IMR-90 (cell line): ENCODE data around the gene LUC7L3. TPM values are rescaled to one million over a fixed set of nuclear protein-coding genes. Genes with fewer than 3 reads are reported as not detected.

Experiments
- ATAC-seq: fragments of 200-7000 bp; cut with Tn5 transposase; 2 replicates; pipeline ENCODE4 v1.9.1; 2020; ENCODE audit warnings: low read depth, mild to moderate bottlenecking, moderate library complexity
- BruUV-seq: library from RNA; stranded (reverse); fragments of 400-500 nt; replicated peaks from 2 replicates; lab custom pipeline; 2021; lab: Mats Ljungman, UMichigan
- CTCF ChIA-PET: fragments of 300-600 bp; formaldehyde crosslinking; extraction: SDS; loops from one replicate; lab custom pipeline; 2021; ENCODE audit warnings: antibody characterized with exemption; lab: Yijun Ruan, JAX
- POLR2A ChIA-PET: fragments of 300-600 bp; sonication (Branson Sonifier 250); formaldehyde crosslinking; loops from one replicate; lab custom pipeline; 2022; ENCODE audit warnings: antibody characterized with exemption; ENCODE audit not compliant: unreplicated experiment; lab: Charles Lee
- DNase-seq: peaks from one replicate; pipeline ENCODE4 v3.0.0; 2013
- H2AFZ ChIP-seq: replicated peaks from 2 replicates; pipeline ENCODE3; 2013; ENCODE audit warnings: low read length, mild to moderate bottlenecking; ENCODE audit not compliant: poor library complexity
- H2AK5ac ChIP-seq: 2 replicates; pipeline ENCODE4 v1.6.1; 2013; ENCODE audit warnings: low read depth, low read length, inconsistent platforms
- H2AK9ac ChIP-seq: replicated peaks from 2 replicates; pipeline ENCODE3; 2013; ENCODE audit warnings: mild to moderate bottlenecking, low read depth, low read length, moderate library complexity; ENCODE audit not compliant: poor library complexity
- H2BK120ac ChIP-seq: 2 replicates; pipeline ENCODE4 v1.6.1; 2013; ENCODE audit warnings: low read depth, low read length, inconsistent platforms
- H2BK15ac ChIP-seq: 3 replicates; pipeline ENCODE4 v1.6.1; 2013; ENCODE audit warnings: low read depth, low read length, inconsistent platforms
- H2BK20ac ChIP-seq: 2 replicates; pipeline ENCODE4 v1.6.1; 2013; ENCODE audit warnings: low read depth, mild to moderate bottlenecking, inconsistent platforms, low read length, moderate library complexity
- H2BK5ac ChIP-seq: 2 replicates; pipeline ENCODE4 v1.6.1; 2013; ENCODE audit warnings: mild to moderate bottlenecking, low read depth, low read length, inconsistent platforms; ENCODE audit not compliant: poor library complexity, severe bottlenecking
- H3K14ac ChIP-seq: replicated peaks from 2 replicates; pipeline ENCODE4 v1.6.1; 2013; ENCODE audit warnings: low read depth, low read length, inconsistent platforms
- H3K18ac ChIP-seq: 2 replicates; pipeline ENCODE4 v1.6.1; 2013; ENCODE audit warnings: low read depth, low read length, control low read depth
- H3K23ac ChIP-seq: 2 replicates; pipeline ENCODE4 v1.6.1; 2013; ENCODE audit warnings: low read depth, low read length, inconsistent platforms
- H3K27ac ChIP-seq: 2 replicates; pipeline ENCODE4 v1.5.1; 2013; ENCODE audit warnings: mild to moderate bottlenecking, control low read depth, low read length; ENCODE audit not compliant: insufficient read depth
- H3K27me3 ChIP-seq: 2 replicates; pipeline ENCODE4 v1.6.1; 2013; ENCODE audit warnings: low read length; ENCODE audit not compliant: control insufficient read depth, insufficient read depth
- H3K36me3 ChIP-seq: 2 replicates; pipeline ENCODE4 v1.6.1; 2013; ENCODE audit warnings: low read length, mixed read lengths; ENCODE audit not compliant: control insufficient read depth, insufficient read depth
- H3K4ac ChIP-seq: 2 replicates; pipeline ENCODE4 v1.6.1; 2013; ENCODE audit warnings: low read depth, low read length, inconsistent platforms
- H3K4me1 ChIP-seq: 2 replicates; pipeline ENCODE4 v1.6.1; 2013; ENCODE audit warnings: low read length, mixed read lengths; ENCODE audit not compliant: control insufficient read depth, insufficient read depth
- H3K4me2 ChIP-seq: 2 replicates; pipeline ENCODE4 v1.6.1; 2013; ENCODE audit warnings: low read depth, mild to moderate bottlenecking, control low read depth, low read length, moderate library complexity
- H3K4me3 ChIP-seq: 2 replicates; pipeline ENCODE4 v1.5.1; 2013; ENCODE audit warnings: low read depth, mild to moderate bottlenecking, control low read depth, low read length, moderate library complexity; ENCODE audit not compliant: insufficient read depth
- H3K56ac ChIP-seq: 2 replicates; pipeline ENCODE4 v1.6.1; 2013; ENCODE audit warnings: low read length, inconsistent platforms; ENCODE audit not compliant: insufficient read depth; ENCODE audit errors: extremely low read depth
- H3K79me1 ChIP-seq, 2 experiments: 2 replicates each; pipeline ENCODE4 v1.6.1; 2013; ENCODE audit warnings: low read length in 2 of 2, inconsistent platforms in 1 of 2, low read depth in 1 of 2
- H3K9ac ChIP-seq: 2 replicates; pipeline ENCODE4 v1.6.1; 2013; ENCODE audit warnings: low read depth, low read length, control low read depth
- H3K9me1 ChIP-seq: 2 replicates; pipeline ENCODE4 v1.6.1; 2013; ENCODE audit warnings: low read length, inconsistent platforms; ENCODE audit not compliant: insufficient read depth
- H3K9me3 ChIP-seq: 2 replicates; pipeline ENCODE4 v1.6.1; 2013; ENCODE audit warnings: low read length; ENCODE audit not compliant: control insufficient read depth, insufficient read depth
- H4K20me1 ChIP-seq: 2 replicates; pipeline ENCODE4 v1.6.1; 2013; ENCODE audit warnings: low read length, inconsistent platforms; ENCODE audit not compliant: insufficient read depth
- H4K5ac ChIP-seq: 2 replicates; pipeline ENCODE4 v1.6.1; 2013; ENCODE audit warnings: mild to moderate bottlenecking, low read depth, low read length, control low read depth
- H4K8ac ChIP-seq, 2 experiments: 2 replicates each; pipeline ENCODE4 v1.6.1; 2013; ENCODE audit warnings: low read depth in 2 of 2, low read length in 2 of 2, control low read depth in 1 of 2, inconsistent platforms in 1 of 2
- H4K91ac ChIP-seq: 2 replicates; pipeline ENCODE4 v1.6.1; 2013; ENCODE audit warnings: low read depth, low read length, inconsistent platforms; ENCODE audit not compliant: insufficient read depth
- BHLHE40 ChIP-seq: fragments of 150-350 bp; IDR thresholded peaks from 2 replicates; pipeline ENCODE4 v1.6.1; 2016; ENCODE audit warnings: mild to moderate bottlenecking, low read depth, low read length
- CEBPB ChIP-seq: IDR thresholded peaks from 2 replicates; pipeline ENCODE4 v1.6.1; 2012; ENCODE audit warnings: low read depth, low read length, improper control_type of control experiment
- CHD1 ChIP-seq: IDR thresholded peaks from 2 replicates; pipeline ENCODE4 v1.6.1; 2012; ENCODE audit warnings: low read depth, low read length, improper control_type of control experiment
- FOS ChIP-seq: fragments of 150-350 bp; IDR thresholded peaks from 2 replicates; pipeline ENCODE4 v1.6.1; 2016; ENCODE audit warnings: low read depth, low read length
- MAFK ChIP-seq: IDR thresholded peaks from 2 replicates; pipeline ENCODE4 v1.6.1; 2012; ENCODE audit warnings: low read depth, low read length, improper control_type of control experiment
- MAZ ChIP-seq: IDR thresholded peaks from 2 replicates; pipeline ENCODE4 v1.6.1; 2012; ENCODE audit warnings: low read depth, mild to moderate bottlenecking, low read length, improper control_type of control experiment, moderate library complexity, borderline replicate concordance
- NFE2L2 ChIP-seq: fragments of 150-350 bp; IDR thresholded peaks from 2 replicates; pipeline ENCODE4 v1.6.1; 2016; ENCODE audit warnings: low read depth, mild to moderate bottlenecking, low read length
- POLR2A ChIP-seq: IDR thresholded peaks from 2 replicates; pipeline ENCODE4 v1.6.1; 2012; ENCODE audit warnings: mild to moderate bottlenecking, low read depth, low read length
- RAD21 ChIP-seq: IDR thresholded peaks from 2 replicates; pipeline ENCODE4 v1.6.1; 2012; ENCODE audit warnings: low read length, improper control_type of control experiment
- RCOR1 ChIP-seq: IDR thresholded peaks from 2 replicates; pipeline ENCODE4 v1.6.1; 2012; ENCODE audit warnings: mild to moderate bottlenecking, low read length, improper control_type of control experiment; ENCODE audit not compliant: insufficient replicate concordance
- RFX5 ChIP-seq: IDR thresholded peaks from 2 replicates; pipeline ENCODE4 v1.8.0; 2012; ENCODE audit warnings: low read depth, mild to moderate bottlenecking, low read length, moderate library complexity
- SMC3 ChIP-seq: fragments of 150-350 bp; IDR thresholded peaks from 2 replicates; pipeline ENCODE4 v1.6.1; 2016; ENCODE audit warnings: low read depth, mild to moderate bottlenecking, antibody characterized with exemption, low read length, moderate library complexity
- USF2 ChIP-seq: fragments of 150-350 bp; IDR thresholded peaks from 2 replicates; pipeline ENCODE4 v1.6.1; 2017; ENCODE audit warnings: mild to moderate bottlenecking, antibody characterized with exemption, low read length, low read depth
- WGBS, 2 experiments: methylation state at CpG; one replicate each; pipeline versions ENCODE4 v1.1.5 to v1.1.7; 2013; ENCODE audit warnings: missing lambda C conversion rate in 2 of 2; ENCODE audit not compliant: insufficient read length in 1 of 2; ENCODE audit errors: extremely low coverage in 2 of 2; 5-methylcytosine and 5-hydroxymethylcytosine counted together
- dilution Hi-C: fragments of 300-500 bp; cut with HindIII; formaldehyde crosslinking; loops from one replicate; pipeline ENCODE4 v1.14.3; 2018; ENCODE audit warnings: low sequenced_read_pairs; ENCODE audit not compliant: unreplicated experiment
- in situ Hi-C: fragments of 300-500 bp; cut with MboI; formaldehyde crosslinking; loops from 3 replicates; pipeline ENCODE4 v1.14.3; 2019; ENCODE audit warnings: low sequenced_read_pairs, inconsistent platforms, mixed read lengths
- intact Hi-C: fragments of 100-400 bp; cut with micrococcal nuclease; formaldehyde crosslinking; loops from 2 replicates; pipeline ENCODE4 v1.10.0; 2022
- polyA plus RNA-seq, 3 experiments: library from polyadenylated mRNA; depleted of rRNA; stranded (reverse); fragments of >200 nt; gene quantifications; 2 replicates each; pipeline ENCODE4 v1.2.3, GENCODE V29; 2012; ENCODE audit warnings: low replicate concordance in 1 of 3
- total RNA-seq: library from RNA; depleted of rRNA; stranded (reverse); fragments of >200 nt; gene quantifications from 2 replicates; pipeline ENCODE4 v1.2.3, GENCODE V29; 2012
- TF ChIP-seq, protein P1 (sequence below): conservative IDR thresholded peaks from 2 replicates; pipeline ENCODE4 v1.5.1; 2012; ENCODE audit warnings: mild to moderate bottlenecking, low read depth, low read length, improper control_type of control experiment
- TF ChIP-seq, protein P2 (sequence below): fragments of 150-350 bp; IDR thresholded peaks from 2 replicates; pipeline ENCODE4 v1.6.1; 2016; ENCODE audit warnings: low read depth, mild to moderate bottlenecking, low read length, moderate library complexity, borderline replicate concordance

The LUC7L3 gene
- total and polyA plus RNA-seq, 2 of the 4 experiments (the other 2 are of a cell fraction), result 17.7 to 44.7 TPM

DNA sequence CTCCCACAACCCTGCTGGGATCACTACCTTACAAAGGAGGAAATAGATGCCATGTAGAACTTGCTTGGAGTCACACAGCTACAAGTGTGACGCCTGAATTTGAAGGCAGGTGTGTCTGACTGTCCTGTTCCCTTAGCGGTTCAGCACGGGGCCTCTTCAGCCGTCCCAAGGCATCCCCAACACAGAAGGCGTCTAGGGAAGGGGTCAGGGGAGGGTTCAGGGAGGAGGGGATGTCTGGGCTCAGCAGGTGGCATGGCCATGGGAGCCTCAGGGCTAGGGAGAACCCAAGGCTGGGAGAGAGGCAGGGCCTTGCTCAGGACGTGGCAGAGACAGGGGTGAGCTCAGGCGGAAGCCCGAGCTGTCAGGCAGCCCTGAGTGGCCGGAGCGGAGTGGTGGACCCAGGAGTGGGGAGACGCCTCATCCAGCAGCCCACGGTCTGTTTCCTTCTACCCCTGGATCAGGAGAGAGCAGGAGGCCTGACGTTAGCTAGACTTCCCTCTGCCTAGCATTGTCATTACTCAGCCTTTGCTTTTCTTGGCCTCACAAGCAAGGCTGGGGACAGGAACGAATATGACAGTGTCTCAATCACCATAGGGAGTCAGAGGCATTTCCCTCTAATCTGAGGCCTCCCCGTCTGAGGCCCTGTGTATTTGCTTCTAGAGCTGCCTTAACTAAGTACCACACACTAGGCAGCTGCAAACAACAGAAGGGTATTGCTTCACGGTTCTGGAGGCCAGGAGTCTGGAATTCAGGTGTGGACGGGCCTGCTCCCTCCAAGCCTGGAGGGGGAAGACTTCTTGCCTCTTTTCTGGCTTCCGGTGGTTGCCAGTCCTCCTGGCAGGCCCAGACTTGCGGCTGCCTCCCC is 79.3 kb downstream of the LUC7L3 start:
- no peaks in the 10 kb centered on the region for H4K20me1 ChIP-seq
- H2BK15ac ChIP-seq, result no peak overlapping the region
- no peaks in the 10 kb centered on the region for H3K36me3 ChIP-seq
- H2AFZ ChIP-seq, result no peak overlapping the region
- no peak overlapping the region for H3K18ac ChIP-seq
- no peak overlapping the region for H2BK5ac ChIP-seq
- H3K9ac ChIP-seq, result no peak overlapping the region
- dilution Hi-C loops, result no loop called here
- in situ Hi-C loops, result no loop called here
- no peaks in the 10 kb centered on the region for H3K4me1 ChIP-seq
- no peak for DNase-seq
- BruUV-seq, result no TSS peak
- intact Hi-C loops, result no loop called here
- POLR2A ChIA-PET, result no interaction called here
- 0 out of 2 replicates have a peak, but pooled peaks cover 4% of the 10 kb centered on the region for H3K9me1 ChIP-seq
- H3K4ac ChIP-seq, result no peak overlapping the region
- H3K4me2 ChIP-seq, result no peak overlapping the region
- H3K23ac ChIP-seq, result no peak overlapping the region; the same call in 1 of the 2 replicates
- no peaks in the 10 kb centered on the region for H3K9me3 ChIP-seq
- ATAC-seq, result no peak
- H2BK20ac ChIP-seq, result no peak overlapping the region
- H3K27ac ChIP-seq, result no peak overlapping the region
- H4K91ac ChIP-seq, result no peak overlapping the region
- H2BK120ac ChIP-seq, result no peak overlapping the region
- no peak overlapping the region for H4K8ac ChIP-seq
- H3K4me3 ChIP-seq, result no peak overlapping the region
- no peak overlapping the region for H2AK5ac ChIP-seq
- no peak overlapping the region for H4K5ac ChIP-seq
- H3K14ac ChIP-seq, result no peak overlapping the region
- no peak overlapping the region for H3K56ac ChIP-seq
- H2AK9ac ChIP-seq, result no peak overlapping the region
- H3K79me1 ChIP-seq, result no peaks in the 10 kb centered on the region
- WGBS, 2 experiments, result 82% methylated on average over 10 of the region's 19 CpGs; no CpG with 5 or more reads in 1 of the 2 experiments
- peaks cover 9% of the 10 kb centered on the region for H3K27me3 ChIP-seq
- CTCF ChIA-PET, result no interaction called here
- TF ChIP-seq FOS (no peak), MAZ (no peak), BHLHE40 (no peak), SMC3 (no peak), NFE2L2 (no peak), CHD1 (no peak), RCOR1 (no peak), USF2 (no peak), RAD21 (no peak), CEBPB (no peak), MAFK (no peak), POLR2A (no peak), RFX5 (no peak)
- TF ChIP-seq, protein P1, sequence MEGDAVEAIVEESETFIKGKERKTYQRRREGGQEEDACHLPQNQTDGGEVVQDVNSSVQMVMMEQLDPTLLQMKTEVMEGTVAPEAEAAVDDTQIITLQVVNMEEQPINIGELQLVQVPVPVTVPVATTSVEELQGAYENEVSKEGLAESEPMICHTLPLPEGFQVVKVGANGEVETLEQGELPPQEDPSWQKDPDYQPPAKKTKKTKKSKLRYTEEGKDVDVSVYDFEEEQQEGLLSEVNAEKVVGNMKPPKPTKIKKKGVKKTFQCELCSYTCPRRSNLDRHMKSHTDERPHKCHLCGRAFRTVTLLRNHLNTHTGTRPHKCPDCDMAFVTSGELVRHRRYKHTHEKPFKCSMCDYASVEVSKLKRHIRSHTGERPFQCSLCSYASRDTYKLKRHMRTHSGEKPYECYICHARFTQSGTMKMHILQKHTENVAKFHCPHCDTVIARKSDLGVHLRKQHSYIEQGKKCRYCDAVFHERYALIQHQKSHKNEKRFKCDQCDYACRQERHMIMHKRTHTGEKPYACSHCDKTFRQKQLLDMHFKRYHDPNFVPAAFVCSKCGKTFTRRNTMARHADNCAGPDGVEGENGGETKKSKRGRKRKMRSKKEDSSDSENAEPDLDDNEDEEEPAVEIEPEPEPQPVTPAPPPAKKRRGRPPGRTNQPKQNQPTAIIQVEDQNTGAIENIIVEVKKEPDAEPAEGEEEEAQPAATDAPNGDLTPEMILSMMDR, result no peak
- TF ChIP-seq, protein P2, sequence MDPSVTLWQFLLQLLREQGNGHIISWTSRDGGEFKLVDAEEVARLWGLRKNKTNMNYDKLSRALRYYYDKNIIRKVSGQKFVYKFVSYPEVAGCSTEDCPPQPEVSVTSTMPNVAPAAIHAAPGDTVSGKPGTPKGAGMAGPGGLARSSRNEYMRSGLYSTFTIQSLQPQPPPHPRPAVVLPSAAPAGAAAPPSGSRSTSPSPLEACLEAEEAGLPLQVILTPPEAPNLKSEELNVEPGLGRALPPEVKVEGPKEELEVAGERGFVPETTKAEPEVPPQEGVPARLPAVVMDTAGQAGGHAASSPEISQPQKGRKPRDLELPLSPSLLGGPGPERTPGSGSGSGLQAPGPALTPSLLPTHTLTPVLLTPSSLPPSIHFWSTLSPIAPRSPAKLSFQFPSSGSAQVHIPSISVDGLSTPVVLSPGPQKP, result no peak
